HEK293 (cell line): ENCODE results near the gene FILIP1.
A peak's percentile ranks its signal among the peaks of the same experiment; 100 is the strongest.

Experiments used
- BCL11A ChIP-seq: fragments of 450-650 bp; formaldehyde crosslinking; IDR thresholded peaks from 2 replicates; pipeline ENCODE4 v1.5.1; 2016; ENCODE audit warnings: low read depth, missing biosample characterization, missing genetic modification characterization
- EGR2 ChIP-seq: fragments of 450-650 bp; formaldehyde crosslinking; IDR thresholded peaks from 2 replicates; pipeline ENCODE4 v1.5.1; 2016; ENCODE audit warnings: low read depth, missing biosample characterization, missing genetic modification characterization
- FEZF1 ChIP-seq: fragments of 450-650 bp; formaldehyde crosslinking; IDR thresholded peaks from 2 replicates; pipeline ENCODE4 v1.5.1; 2016; ENCODE audit warnings: missing biosample characterization, missing genetic modification characterization
- IKZF3 ChIP-seq: fragments of 450-650 bp; IDR thresholded peaks from 2 replicates; pipeline ENCODE4 v1.5.0; 2018; ENCODE audit warnings: missing biosample characterization, mild to moderate bottlenecking, missing genetic modification characterization, moderate library complexity
- KLF16 ChIP-seq: fragments of 450-650 bp; formaldehyde crosslinking; IDR thresholded peaks from 2 replicates; pipeline ENCODE4 v1.5.1; 2017; ENCODE audit warnings: missing biosample characterization, missing genetic modification characterization
- KLF9 ChIP-seq: fragments of 450-650 bp; formaldehyde crosslinking; IDR thresholded peaks from 2 replicates; pipeline ENCODE4 v1.5.1; 2016; ENCODE audit warnings: missing biosample characterization, missing genetic modification characterization, low read depth
- MYNN ChIP-seq: fragments of 450-650 bp; formaldehyde crosslinking; IDR thresholded peaks from 2 replicates; pipeline ENCODE4 v1.5.1; 2016; ENCODE audit warnings: missing biosample characterization, missing genetic modification characterization, borderline replicate concordance
- PRDM1 ChIP-seq: fragments of 450-650 bp; formaldehyde crosslinking; IDR thresholded peaks from 2 replicates; pipeline ENCODE4; 2016; ENCODE audit warnings: missing biosample characterization, missing genetic modification characterization
- REPIN1 ChIP-seq: fragments of 450-650 bp; formaldehyde crosslinking; IDR thresholded peaks from 2 replicates; pipeline ENCODE4 v1.5.1; 2017; ENCODE audit warnings: missing biosample characterization, missing genetic modification characterization, low read depth
- REST ChIP-seq: fragments of 450-650 bp; formaldehyde crosslinking; IDR thresholded peaks from 2 replicates; pipeline ENCODE4 v1.5.1; 2016; ENCODE audit warnings: missing biosample characterization, missing genetic modification characterization
- SP7 ChIP-seq: fragments of 450-650 bp; formaldehyde crosslinking; IDR thresholded peaks from 2 replicates; pipeline ENCODE4 v1.5.1; 2016; ENCODE audit warnings: missing biosample characterization, missing genetic modification characterization
- ZBTB1 ChIP-seq: fragments of 450-650 bp; formaldehyde crosslinking; IDR thresholded peaks from 2 replicates; pipeline ENCODE4 v1.5.1; 2016; ENCODE audit warnings: missing biosample characterization, missing genetic modification characterization
- ZBTB26 ChIP-seq: fragments of 450-650 bp; formaldehyde crosslinking; optimal IDR thresholded peaks from 2 replicates; pipeline ENCODE3; 2016; ENCODE audit warnings: missing biosample characterization, mild to moderate bottlenecking, missing genetic modification characterization
- ZNF114 ChIP-seq: fragments of 450-650 bp; formaldehyde crosslinking; IDR thresholded peaks from 2 replicates; pipeline ENCODE4 v1.5.0; 2017; ENCODE audit warnings: missing biosample characterization, missing genetic modification characterization
- ZNF121 ChIP-seq: fragments of 450-650 bp; formaldehyde crosslinking; IDR thresholded peaks from 2 replicates; pipeline ENCODE4 v1.5.1; 2016; ENCODE audit warnings: missing biosample characterization, missing genetic modification characterization
- ZNF146 ChIP-seq: fragments of 450-650 bp; formaldehyde crosslinking; IDR thresholded peaks from 2 replicates; pipeline ENCODE4 v1.5.1; 2016; ENCODE audit warnings: missing biosample characterization, missing genetic modification characterization
- ZNF169 ChIP-seq: fragments of 450-650 bp; formaldehyde crosslinking; IDR thresholded peaks from 2 replicates; pipeline ENCODE4 v1.5.1; 2016; ENCODE audit warnings: missing biosample characterization, missing genetic modification characterization
- ZNF174 ChIP-seq: fragments of 450-650 bp; formaldehyde crosslinking; IDR thresholded peaks from 2 replicates; pipeline ENCODE4 v1.5.0; 2017; ENCODE audit warnings: missing biosample characterization, mild to moderate bottlenecking, missing genetic modification characterization
- ZNF2 ChIP-seq: fragments of 450-650 bp; formaldehyde crosslinking; IDR thresholded peaks from 2 replicates; pipeline ENCODE4 v1.5.1; 2016; ENCODE audit warnings: missing biosample characterization, missing genetic modification characterization
- ZNF211 ChIP-seq: fragments of 450-650 bp; formaldehyde crosslinking; IDR thresholded peaks from 2 replicates; pipeline ENCODE4 v1.5.1; 2016; ENCODE audit warnings: low read depth, missing biosample characterization, missing genetic modification characterization
- ZNF239 ChIP-seq: fragments of 450-650 bp; formaldehyde crosslinking; IDR thresholded peaks from 2 replicates; pipeline ENCODE4 v1.5.1; 2016; ENCODE audit warnings: missing biosample characterization, missing genetic modification characterization
- ZNF24 ChIP-seq: fragments of 450-650 bp; formaldehyde crosslinking; IDR thresholded peaks from 2 replicates; pipeline ENCODE4 v1.5.1; 2016; ENCODE audit warnings: missing biosample characterization, missing genetic modification characterization
- ZNF266 ChIP-seq: fragments of 450-650 bp; formaldehyde crosslinking; IDR thresholded peaks from 2 replicates; pipeline ENCODE4 v1.5.1; 2016; ENCODE audit warnings: missing biosample characterization, missing genetic modification characterization, low read depth
- ZNF324 ChIP-seq: fragments of 450-650 bp; formaldehyde crosslinking; IDR thresholded peaks from 2 replicates; pipeline ENCODE4 v1.5.1; 2016; ENCODE audit warnings: missing biosample characterization, missing genetic modification characterization
- ZNF366 ChIP-seq: fragments of 450-650 bp; formaldehyde crosslinking; conservative IDR thresholded peaks from 2 replicates; pipeline ENCODE4 v1.5.1; 2016; ENCODE audit warnings: missing biosample characterization, missing genetic modification characterization
- ZNF391 ChIP-seq: fragments of 450-650 bp; formaldehyde crosslinking; IDR thresholded peaks from 2 replicates; pipeline ENCODE4 v1.5.1; 2016; ENCODE audit warnings: low read depth, missing biosample characterization, missing genetic modification characterization, borderline replicate concordance
- ZNF449 ChIP-seq: fragments of 450-650 bp; formaldehyde crosslinking; IDR thresholded peaks from 2 replicates; pipeline ENCODE4 v1.5.1; 2017; ENCODE audit warnings: missing biosample characterization, mild to moderate bottlenecking, missing genetic modification characterization, moderate library complexity
- ZNF501 ChIP-seq: fragments of 450-650 bp; formaldehyde crosslinking; IDR thresholded peaks from 2 replicates; pipeline ENCODE4 v1.5.1; 2016; ENCODE audit warnings: missing biosample characterization, missing genetic modification characterization
- ZNF510 ChIP-seq: fragments of 450-650 bp; formaldehyde crosslinking; IDR thresholded peaks from 2 replicates; pipeline ENCODE4 v1.5.1; 2018; ENCODE audit warnings: mild to moderate bottlenecking, missing genetic modification characterization, missing biosample characterization; ENCODE audit not compliant: insufficient replicate concordance
- ZNF521 ChIP-seq: fragments of 450-650 bp; formaldehyde crosslinking; IDR thresholded peaks from 2 replicates; pipeline ENCODE4 v1.5.1; 2017; ENCODE audit warnings: missing biosample characterization, mild to moderate bottlenecking, missing genetic modification characterization
- ZNF560 ChIP-seq: fragments of 450-650 bp; formaldehyde crosslinking; IDR thresholded peaks from 2 replicates; pipeline ENCODE4 v1.5.1; 2017; ENCODE audit warnings: missing biosample characterization, missing genetic modification characterization, borderline replicate concordance
- ZNF623 ChIP-seq: fragments of 450-650 bp; formaldehyde crosslinking; IDR thresholded peaks from 2 replicates; pipeline ENCODE4 v1.5.1; 2016; ENCODE audit warnings: missing biosample characterization, missing genetic modification characterization
- ZNF624 ChIP-seq: fragments of 450-650 bp; formaldehyde crosslinking; IDR thresholded peaks from 2 replicates; pipeline ENCODE4 v1.5.1; 2017; ENCODE audit warnings: missing biosample characterization, missing genetic modification characterization
- ZNF701 ChIP-seq: fragments of 450-650 bp; formaldehyde crosslinking; IDR thresholded peaks from 2 replicates; pipeline ENCODE4 v1.5.1; 2016; ENCODE audit warnings: missing biosample characterization, missing genetic modification characterization
- ZSCAN5A ChIP-seq: fragments of 450-650 bp; formaldehyde crosslinking; IDR thresholded peaks from 2 replicates; pipeline ENCODE4 v1.5.1; 2016; ENCODE audit warnings: missing biosample characterization, missing genetic modification characterization

Gene FILIP1

GRCh38 chr6:75284632-75285282 is 208.8 kb downstream of the FILIP1 start, which contains the start of gene TMEM30A (continued):
- TF ChIP-seq ZNF510 (no peak), ZNF501 (tag by site-specific recombination) (peak; percentile 68), KLF9 (tag by site-specific recombination) (peak; percentile 92), ZNF324 (tag by site-specific recombination) (0 out of 2 replicates have a peak, but pooled peaks have one; percentile 7), ZNF521 (tag by site-specific recombination) (no peak), ZNF169 (tag by site-specific recombination) (no peak), IKZF3 (peak; percentile 100), REPIN1 (tag by site-specific recombination) (no peak), ZNF24 (tag by site-specific recombination) (peak; percentile 22; the same call in 1 of the 2 replicates), ZSCAN5A (tag by site-specific recombination) (peak; percentile 32; the same call in 1 of the 2 replicates), ZBTB26 (tag by site-specific recombination) (peak; percentile 57), ZNF239 (no peak), REST (tag by site-specific recombination) (0 out of 2 replicates have a peak, but pooled peaks have one; percentile 10), PRDM1 (tag by site-specific recombination) (peak; percentile 99), SP7 (tag by site-specific recombination) (peak; percentile 72), ZNF121 (tag by site-specific recombination) (no peak), ZNF560 (tag by site-specific recombination) (no peak), FEZF1 (peak; percentile 95), ZNF366 (tag by site-specific recombination) (peak; percentile 100), EGR2 (tag by site-specific recombination) (no peak), ZNF211 (tag by site-specific recombination) (no peak), MYNN (tag by site-specific recombination) (no peak), BCL11A (tag by site-specific recombination) (no peak), ZNF2 (tag by site-specific recombination) (no peak; the same call in 1 of the 2 replicates), ZNF266 (no peak), ZNF391 (peak; percentile 57; the same call in 1 of the 2 replicates), ZNF701 (no peak), ZNF624 (tag by site-specific recombination) (no peak), ZNF174 (no peak), KLF16 (tag by site-specific recombination) (peak; percentile 88), ZBTB1 (peak; percentile 75; the same call in 1 of the 2 replicates), ZNF449 (tag by site-specific recombination) (peak; percentile 92), ZNF623 (tag by site-specific recombination) (no peak), ZNF146 (tag by site-specific recombination) (no peak), ZNF114 (tag by site-specific recombination) (no peak)
